Neutrophil (primary cell): Measurements from ENCODE around the gene GRAP2.

ENCODE experiments used
- H3K27ac ChIP-seq: fragments of 200-600 bp; sonication (generic); 2 replicates; pipeline ENCODE4 v1.5.1; 2016; ENCODE audit warnings: mild to moderate bottlenecking, moderate library complexity
- H3K27me3 ChIP-seq: fragments of 200-600 bp; sonication (generic); 2 replicates; pipeline ENCODE4 v1.6.0; 2016; ENCODE audit warnings: mild to moderate bottlenecking
- H3K36me3 ChIP-seq: fragments of 200-600 bp; sonication (generic); 2 replicates; pipeline ENCODE4 v1.5.1; 2017
- H3K4me1 ChIP-seq, 2 experiments: fragments of 200-600 bp in 1 of 2; sonication (generic) in 1 of 2; 1 replicate in 1 of 2; 2 replicates in 1 of 2; pipeline versions ENCODE4 v1.5.1 to v1.6.1; 2013 to 2016; ENCODE audit warnings: low read depth in 1 of 2, low read length in 1 of 2, mild to moderate bottlenecking in 1 of 2, moderate library complexity in 1 of 2; ENCODE audit not compliant: control insufficient read depth in 1 of 2, insufficient read depth in 1 of 2
- H3K4me3 ChIP-seq, 2 experiments: fragments of 200-600 bp in 1 of 2; sonication (generic) in 1 of 2; 1 replicate in 1 of 2; 2 replicates in 1 of 2; pipeline ENCODE4 v1.5.1; 2013 to 2016; ENCODE audit warnings: low read depth in 1 of 2, low read length in 1 of 2, mild to moderate bottlenecking in 1 of 2, moderate library complexity in 1 of 2
- H3K9me3 ChIP-seq: fragments of 200-600 bp; sonication (generic); 2 replicates; pipeline ENCODE4 v1.5.1; 2016
- CTCF ChIP-seq: fragments of 200-600 bp; sonication (generic); IDR thresholded peaks from 2 replicates; pipeline ENCODE4 v1.5.1; 2016; ENCODE audit warnings: antibody characterized with exemption

The GRAP2 gene

GRCh38 chr22:40021401-40022000, 120.6 kb downstream of the GRAP2 start:
- Histone ChIP-seq H3K9me3 (no peaks in the 10 kb centered on the region), H3K27me3 (peaks cover 4% of the 10 kb centered on the region), H3K27ac (no peak overlapping the region), H3K4me1 (peaks cover 0 to 4% of the 10 kb centered on the region in 2 experiments), H3K4me3 (no peak overlapping the region), H3K36me3 (no peaks in the 10 kb centered on the region)
- no peak for TF ChIP-seq CTCF

GRCh38 chr22:40022536-40023240, 121.8 kb downstream of the GRAP2 start:
- no peaks in the 10 kb centered on the region for H3K36me3 ChIP-seq
- H3K4me3 ChIP-seq, result no peak overlapping the region
- H3K4me1 ChIP-seq, result peaks cover 0 to 4% of the 10 kb centered on the region in 2 experiments
- H3K9me3 ChIP-seq, result no peaks in the 10 kb centered on the region
- no peak overlapping the region for H3K27ac ChIP-seq
- peaks cover 4% of the 10 kb centered on the region for H3K27me3 ChIP-seq
- no peak for TF ChIP-seq CTCF
